ENCODE results near the gene GLG1.

DNA sequence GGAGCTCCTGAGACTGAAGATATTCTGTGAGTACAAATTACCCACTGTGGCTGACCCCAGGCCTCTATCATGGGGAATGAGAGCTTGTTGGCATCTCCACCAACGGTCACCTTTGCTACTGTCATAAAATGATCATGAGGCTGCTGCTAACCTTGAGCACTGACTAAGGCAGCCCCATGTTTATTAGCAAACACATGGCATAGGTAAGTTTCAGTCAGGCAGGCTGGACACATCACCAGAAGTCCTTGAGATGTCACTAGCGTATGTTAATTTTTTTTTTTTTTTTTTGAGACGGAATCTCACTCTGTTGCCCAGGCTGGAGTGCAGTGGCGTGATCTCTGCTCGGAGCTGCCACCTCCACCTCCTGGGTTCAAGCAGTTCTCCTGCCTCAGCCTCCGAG is 1.5 kb upstream of the GLG1 start:
- TF ChIP-seq ZFP3 (CRISPR knock-in tag; IDR thresholded peaks at IDR 0.05) (no peak), ZNF8 (CRISPR knock-in tag; IDR thresholded peaks at IDR 0.05) (no peak), SNAI2 (CRISPR knock-in tag; IDR thresholded peaks at IDR 0.05) (no peak), TCF4 (CRISPR knock-in tag; IDR thresholded peaks at IDR 0.05; ENCODE audit: borderline replicate concordance) (no peak), ZC3H10 (CRISPR knock-in tag; IDR thresholded peaks at IDR 0.05) (no peak), ZFP30 (CRISPR knock-in tag; IDR thresholded peaks at IDR 0.05) (no peak), BACH2 (CRISPR knock-in tag; IDR thresholded peaks at IDR 0.05; ENCODE audit: borderline replicate concordance) (no peak), GLIS3 (CRISPR knock-in tag; IDR thresholded peaks at IDR 0.05) (no peak), ESRRG (CRISPR knock-in tag; IDR thresholded peaks at IDR 0.05) (no peak), TOX (CRISPR knock-in tag; IDR thresholded peaks at IDR 0.05; ENCODE audit: borderline replicate concordance) (no peak), ZNF565 (CRISPR knock-in tag; conservative IDR thresholded peaks at IDR 0.05; ENCODE audit: low read depth) (no peak)
- TF ChIP-seq, protein P1, sequence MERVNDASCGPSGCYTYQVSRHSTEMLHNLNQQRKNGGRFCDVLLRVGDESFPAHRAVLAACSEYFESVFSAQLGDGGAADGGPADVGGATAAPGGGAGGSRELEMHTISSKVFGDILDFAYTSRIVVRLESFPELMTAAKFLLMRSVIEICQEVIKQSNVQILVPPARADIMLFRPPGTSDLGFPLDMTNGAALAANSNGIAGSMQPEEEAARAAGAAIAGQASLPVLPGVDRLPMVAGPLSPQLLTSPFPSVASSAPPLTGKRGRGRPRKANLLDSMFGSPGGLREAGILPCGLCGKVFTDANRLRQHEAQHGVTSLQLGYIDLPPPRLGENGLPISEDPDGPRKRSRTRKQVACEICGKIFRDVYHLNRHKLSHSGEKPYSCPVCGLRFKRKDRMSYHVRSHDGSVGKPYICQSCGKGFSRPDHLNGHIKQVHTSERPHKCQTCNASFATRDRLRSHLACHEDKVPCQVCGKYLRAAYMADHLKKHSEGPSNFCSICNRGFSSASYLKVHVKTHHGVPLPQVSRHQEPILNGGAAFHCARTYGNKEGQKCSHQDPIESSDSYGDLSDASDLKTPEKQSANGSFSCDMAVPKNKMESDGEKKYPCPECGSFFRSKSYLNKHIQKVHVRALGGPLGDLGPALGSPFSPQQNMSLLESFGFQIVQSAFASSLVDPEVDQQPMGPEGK (CRISPR knock-in tag; IDR thresholded peaks at IDR 0.05; ENCODE audit: borderline replicate concordance), result no peak
- TF ChIP-seq, protein P2, sequence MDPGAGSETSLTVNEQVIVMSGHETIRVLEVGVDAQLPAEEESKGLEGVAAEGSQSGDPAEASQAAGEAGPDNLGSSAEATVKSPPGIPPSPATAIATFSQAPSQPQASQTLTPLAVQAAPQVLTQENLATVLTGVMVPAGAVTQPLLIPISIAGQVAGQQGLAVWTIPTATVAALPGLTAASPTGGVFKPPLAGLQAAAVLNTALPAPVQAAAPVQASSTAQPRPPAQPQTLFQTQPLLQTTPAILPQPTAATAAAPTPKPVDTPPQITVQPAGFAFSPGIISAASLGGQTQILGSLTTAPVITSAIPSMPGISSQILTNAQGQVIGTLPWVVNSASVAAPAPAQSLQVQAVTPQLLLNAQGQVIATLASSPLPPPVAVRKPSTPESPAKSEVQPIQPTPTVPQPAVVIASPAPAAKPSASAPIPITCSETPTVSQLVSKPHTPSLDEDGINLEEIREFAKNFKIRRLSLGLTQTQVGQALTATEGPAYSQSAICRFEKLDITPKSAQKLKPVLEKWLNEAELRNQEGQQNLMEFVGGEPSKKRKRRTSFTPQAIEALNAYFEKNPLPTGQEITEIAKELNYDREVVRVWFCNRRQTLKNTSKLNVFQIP (CRISPR knock-in tag; IDR thresholded peaks at IDR 0.05; ENCODE audit: borderline replicate concordance, low read depth), result no peak
- TF ChIP-seq, protein P3, sequence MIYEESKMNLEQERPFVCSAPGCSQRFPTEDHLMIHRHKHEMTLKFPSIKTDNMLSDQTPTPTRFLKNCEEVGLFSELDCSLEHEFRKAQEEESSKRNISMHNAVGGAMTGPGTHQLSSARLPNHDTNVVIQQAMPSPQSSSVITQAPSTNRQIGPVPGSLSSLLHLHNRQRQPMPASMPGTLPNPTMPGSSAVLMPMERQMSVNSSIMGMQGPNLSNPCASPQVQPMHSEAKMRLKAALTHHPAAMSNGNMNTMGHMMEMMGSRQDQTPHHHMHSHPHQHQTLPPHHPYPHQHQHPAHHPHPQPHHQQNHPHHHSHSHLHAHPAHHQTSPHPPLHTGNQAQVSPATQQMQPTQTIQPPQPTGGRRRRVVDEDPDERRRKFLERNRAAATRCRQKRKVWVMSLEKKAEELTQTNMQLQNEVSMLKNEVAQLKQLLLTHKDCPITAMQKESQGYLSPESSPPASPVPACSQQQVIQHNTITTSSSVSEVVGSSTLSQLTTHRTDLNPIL (CRISPR knock-in tag; IDR thresholded peaks at IDR 0.05; ENCODE audit: low read depth), result no peak

All from SK-N-SH treated with all-trans-retinoic acid at 6 μM for 48 hours (cell line).